Activated naive CD4-positive, alpha-beta T cell treated with anti-CD3 and anti-CD28 coated beads, Interleukin-2, amount 10 ng/mL, durations not matched to agents 7 days and 5 days (primary cell): ENCODE results near the gene TNFSF4.

ENCODE experiments used
- CTCF ChIA-PET: fragments of 350-600 bp; sonication (Branson Sonifier 250); formaldehyde crosslinking; loops from one replicate; lab custom pipeline; 2021; ENCODE audit warnings: antibody characterized with exemption; lab: Charles Lee
- DNase-seq: peaks from one replicate; pipeline ENCODE4 v3.0.0-alpha.2; 2020
- H3K27ac Mint-ChIP-seq: one replicate; pipeline ENCODE4 v1.8.0; 2021; ENCODE audit warnings: mild to moderate bottlenecking, moderate library complexity, mixed read lengths
- H3K27me3 Mint-ChIP-seq: one replicate; pipeline ENCODE4 v1.8.0; 2021; ENCODE audit warnings: mild to moderate bottlenecking, mixed read lengths
- H3K36me3 Mint-ChIP-seq: one replicate; pipeline ENCODE4 v1.8.0; 2021; ENCODE audit warnings: mixed read lengths
- H3K4me1 Mint-ChIP-seq: one replicate; pipeline ENCODE4 v1.8.0; 2021; ENCODE audit warnings: mixed read lengths
- H3K4me3 Mint-ChIP-seq: one replicate; pipeline ENCODE4 v1.8.0; 2021; ENCODE audit warnings: mild to moderate bottlenecking, moderate library complexity, mixed read lengths
- H3K9me3 Mint-ChIP-seq: one replicate; pipeline ENCODE4 v1.8.0; 2021; ENCODE audit warnings: mixed read lengths

TNFSF4 gene

DNA sequence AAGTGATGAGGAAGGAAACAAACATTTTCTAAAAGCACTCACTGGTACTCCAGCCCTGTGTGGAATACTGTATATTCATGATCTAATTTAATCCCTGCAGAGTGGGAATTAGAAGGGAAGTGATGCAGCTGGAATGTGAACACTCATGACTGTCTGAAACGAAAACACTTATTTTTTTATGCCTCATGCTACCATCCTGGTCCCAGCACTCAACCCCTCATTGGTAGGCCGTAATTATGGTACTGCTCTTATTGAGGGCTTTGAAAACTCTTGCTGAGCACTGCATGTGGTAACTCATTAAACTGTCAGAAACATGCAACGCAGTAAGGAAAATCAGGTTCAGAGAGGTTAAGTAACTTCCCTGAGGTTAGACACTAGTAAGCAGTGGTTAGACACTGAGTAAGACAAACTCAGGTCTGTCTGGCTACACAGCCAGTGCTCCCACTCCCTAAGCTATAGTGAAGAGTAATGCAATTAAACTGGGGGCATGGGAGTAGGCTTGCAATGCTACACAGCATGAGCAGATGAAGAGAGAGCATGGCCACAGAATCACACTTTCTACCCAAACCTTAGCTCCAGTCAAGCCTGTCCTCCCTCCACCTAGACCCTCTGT is 17.3 kb upstream of the TNFSF4 start:
- H3K4me3 Mint-ChIP-seq: no peak overlapping the region
- CTCF ChIA-PET: no interaction called here
- H3K4me1 Mint-ChIP-seq: peaks cover 9% of the 10 kb centered on the region
- peaks cover 6% of the 10 kb centered on the region for H3K9me3 Mint-ChIP-seq
- no peak for DNase-seq
- H3K27ac Mint-ChIP-seq: no peak overlapping the region
- H3K27me3 Mint-ChIP-seq: no peaks in the 10 kb centered on the region
- H3K36me3 Mint-ChIP-seq: no peaks in the 10 kb centered on the region

DNA sequence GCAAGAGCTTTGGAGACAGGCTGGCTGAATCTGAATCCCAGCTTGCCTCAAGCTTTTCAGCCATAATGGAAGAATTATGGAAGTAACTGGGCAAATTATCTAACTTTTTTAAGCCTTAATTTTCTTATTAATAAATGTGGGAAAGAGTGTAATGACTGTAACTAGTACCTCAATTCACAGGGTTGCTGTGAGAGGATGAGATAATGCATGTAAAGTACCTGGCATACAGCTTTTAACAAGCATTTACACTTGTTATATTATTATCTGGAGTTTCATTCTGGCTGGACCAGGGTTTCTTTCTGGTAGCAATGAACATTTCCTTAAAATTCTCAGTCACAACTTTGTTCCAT is 15.9 kb upstream of the TNFSF4 start:
- no peak overlapping the region for H3K27ac Mint-ChIP-seq
- H3K9me3 Mint-ChIP-seq: no peaks in the 10 kb centered on the region
- H3K4me3 Mint-ChIP-seq: no peak overlapping the region
- H3K4me1 Mint-ChIP-seq: peaks cover 9% of the 10 kb centered on the region
- DNase-seq: no peak
- CTCF ChIA-PET: no interaction called here
- H3K27me3 Mint-ChIP-seq: peaks cover 3% of the 10 kb centered on the region
- no peaks in the 10 kb centered on the region for H3K36me3 Mint-ChIP-seq

DNA sequence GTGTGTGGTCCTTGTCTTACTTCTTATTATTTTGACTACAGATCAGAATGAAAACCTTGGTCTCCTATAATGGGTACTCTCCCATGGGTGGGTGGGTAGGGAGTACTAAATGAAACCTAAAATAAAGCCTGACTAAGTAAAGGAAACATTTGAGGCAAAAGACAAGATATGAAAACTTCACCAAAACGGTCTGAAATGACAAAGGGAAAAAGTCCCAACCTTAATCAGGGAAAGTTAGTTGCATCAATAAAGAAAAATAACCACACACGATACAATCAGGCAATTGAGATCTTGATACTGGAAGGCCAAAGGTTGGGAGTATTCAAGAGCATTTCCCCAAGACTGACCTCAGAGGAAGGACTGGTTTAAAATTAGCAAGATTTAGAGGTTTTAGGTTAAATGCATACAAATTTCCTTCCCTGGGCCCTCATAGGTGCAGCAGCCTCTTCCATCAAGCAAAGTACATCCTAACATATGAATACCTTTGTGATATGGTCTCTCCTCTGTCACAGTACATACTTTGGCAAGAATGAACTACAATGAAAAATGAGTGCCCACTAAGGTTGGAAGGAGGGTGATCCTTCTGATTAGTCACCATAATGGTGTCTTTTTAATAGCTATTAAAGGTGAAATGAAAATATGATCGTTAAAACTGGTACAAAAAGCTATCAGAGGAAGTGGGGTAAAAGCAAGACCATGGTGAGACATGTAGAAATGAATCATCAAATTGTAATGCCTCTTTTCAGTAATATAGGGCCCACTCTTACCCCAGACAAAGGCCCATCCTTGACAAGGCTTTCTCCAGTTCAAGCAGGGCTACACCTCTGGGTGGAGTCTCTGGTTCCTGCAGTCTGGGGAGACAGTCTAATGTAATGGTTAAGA is 15.3 kb upstream of the TNFSF4 start:
- peaks cover 9% of the 10 kb centered on the region for H3K4me1 Mint-ChIP-seq
- H3K27ac Mint-ChIP-seq: no peak overlapping the region
- H3K36me3 Mint-ChIP-seq: no peaks in the 10 kb centered on the region
- no peak overlapping the region for H3K4me3 Mint-ChIP-seq
- DNase-seq: no peak
- H3K27me3 Mint-ChIP-seq: peaks cover 3% of the 10 kb centered on the region
- no peaks in the 10 kb centered on the region for H3K9me3 Mint-ChIP-seq
- CTCF ChIA-PET: no interaction called here

DNA sequence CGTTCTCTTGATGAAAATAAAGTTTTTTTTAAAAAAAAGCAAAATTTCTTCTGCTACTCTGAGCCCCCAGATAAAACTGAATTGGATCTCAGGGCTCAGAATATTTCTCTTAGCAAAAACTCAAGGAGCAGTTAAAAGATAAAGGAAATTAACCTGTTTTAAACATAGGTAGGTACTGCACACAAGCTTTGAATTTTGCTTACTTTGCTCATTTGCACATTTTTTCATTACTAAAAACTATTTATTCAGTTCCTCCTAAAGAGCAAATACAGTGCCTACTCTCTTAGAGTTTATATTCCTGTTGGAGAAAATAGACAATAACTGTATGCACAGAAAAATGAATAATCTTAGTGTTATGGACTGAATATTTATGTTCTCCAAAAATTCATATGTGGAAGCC is 13.0 kb upstream of the TNFSF4 start:
- H3K4me1 Mint-ChIP-seq: peaks cover 7% of the 10 kb centered on the region
- no peak overlapping the region for H3K27ac Mint-ChIP-seq
- H3K4me3 Mint-ChIP-seq: no peak overlapping the region
- no peak for DNase-seq
- H3K9me3 Mint-ChIP-seq: no peaks in the 10 kb centered on the region
- H3K36me3 Mint-ChIP-seq: no peaks in the 10 kb centered on the region
- CTCF ChIA-PET: interaction anchor here (0.9 kb wide), 1 partner anchor 18 kb away, joined by 3 read pairs; no protein-coding TSS in a partner anchor
- H3K27me3 Mint-ChIP-seq: peaks cover 3% of the 10 kb centered on the region

DNA sequence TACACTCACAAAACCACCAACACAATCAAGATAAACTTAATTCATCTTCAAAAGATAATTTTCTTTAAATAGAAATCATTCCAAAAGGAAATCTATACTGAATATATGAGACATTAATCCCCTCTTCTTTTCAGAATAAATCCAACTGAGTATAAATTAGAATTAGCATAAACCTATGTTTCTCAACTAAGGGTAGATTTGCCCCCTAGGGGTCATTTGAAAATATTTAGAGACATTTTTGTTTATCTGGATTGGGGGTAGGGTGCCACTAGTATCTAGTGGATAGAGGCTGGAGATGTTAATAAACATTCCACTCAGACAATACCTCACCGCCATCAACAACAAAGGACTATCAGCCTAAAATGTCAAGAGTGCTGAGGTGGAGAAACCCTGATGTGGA is 6.5 kb upstream of the TNFSF4 start:
- Mint-ChIP-seq H3K4me3 (no peak overlapping the region), H3K9me3 (no peaks in the 10 kb centered on the region), H3K27me3 (peaks cover 20% of the 10 kb centered on the region), H3K4me1 (peaks cover 5% of the 10 kb centered on the region), H3K27ac (no peak overlapping the region), H3K36me3 (peaks cover 1% of the 10 kb centered on the region)
- CTCF ChIA-PET: interaction anchor here (1.2 kb wide), 2 partner anchors 11 to 468 kb away, joined by 4 read pairs; no protein-coding TSS in a partner anchor
- DNase-seq: no peak

DNA sequence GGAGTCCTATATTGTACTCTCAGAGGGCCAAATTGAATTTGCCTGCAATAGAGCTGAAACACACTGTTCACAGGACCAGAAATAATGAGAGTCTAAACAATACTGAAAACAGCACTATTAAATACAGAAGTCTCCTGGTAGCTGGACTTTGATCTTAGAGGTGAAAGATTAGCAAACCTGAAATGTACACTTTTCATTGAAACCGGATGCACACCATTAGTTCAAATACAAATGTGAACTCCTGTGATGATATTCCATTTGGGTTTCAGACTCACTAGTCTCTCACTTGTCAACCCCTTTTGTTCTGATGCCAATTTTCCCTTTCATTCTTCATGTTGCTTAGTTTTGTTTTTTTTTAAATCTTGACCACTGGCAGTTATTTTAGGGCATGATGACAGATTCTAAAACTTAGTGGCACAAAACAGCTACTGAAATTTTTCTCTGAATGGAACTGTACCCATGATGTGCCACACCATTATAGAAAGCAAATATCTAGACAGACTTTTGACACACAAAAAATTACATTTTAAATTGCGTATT is 5.9 kb upstream of the TNFSF4 start:
- CTCF ChIA-PET: interaction anchor here (1.2 kb wide), 1 partner anchor 468 kb away, joined by 4 read pairs; no protein-coding TSS in a partner anchor
- no peak overlapping the region for H3K4me3 Mint-ChIP-seq
- H3K27me3 Mint-ChIP-seq: peaks cover 17% of the 10 kb centered on the region
- H3K4me1 Mint-ChIP-seq: peaks cover 5% of the 10 kb centered on the region
- DNase-seq: no peak
- H3K27ac Mint-ChIP-seq: no peak overlapping the region
- no peaks in the 10 kb centered on the region for H3K9me3 Mint-ChIP-seq
- peaks cover 1% of the 10 kb centered on the region for H3K36me3 Mint-ChIP-seq

DNA sequence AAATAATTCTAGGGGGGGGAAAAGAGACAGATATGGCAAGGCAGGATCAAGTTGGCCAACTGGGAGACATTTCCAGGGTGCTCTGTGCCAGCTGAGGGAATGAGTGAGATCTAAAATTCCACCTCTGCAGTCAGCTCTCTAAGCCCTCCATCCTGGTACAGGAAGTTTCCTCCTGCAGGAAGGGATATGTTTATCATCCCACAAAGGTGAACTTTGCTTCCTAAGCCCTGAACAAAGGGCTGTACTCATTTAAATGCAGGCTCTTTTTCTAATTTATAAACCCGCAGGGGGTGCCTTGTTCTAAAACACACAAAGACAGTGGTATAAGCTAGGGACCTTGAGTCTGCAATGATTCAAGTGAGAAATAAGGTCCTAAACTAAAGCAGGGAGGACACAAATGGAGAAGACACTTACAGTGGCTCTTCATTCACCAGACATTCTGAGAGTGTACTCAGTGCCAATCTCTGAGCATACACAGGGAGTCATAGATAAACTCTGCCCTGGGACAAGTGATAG is 3.6 kb upstream of the TNFSF4 start:
- H3K36me3 Mint-ChIP-seq: peaks cover 1% of the 10 kb centered on the region
- H3K4me3 Mint-ChIP-seq: no peak overlapping the region
- no peaks in the 10 kb centered on the region for H3K9me3 Mint-ChIP-seq
- H3K27ac Mint-ChIP-seq: no peak overlapping the region
- H3K4me1 Mint-ChIP-seq: peaks cover 23% of the 10 kb centered on the region
- H3K27me3 Mint-ChIP-seq: peaks cover 23% of the 10 kb centered on the region
- CTCF ChIA-PET: no interaction called here
- DNase-seq: no peak

DNA sequence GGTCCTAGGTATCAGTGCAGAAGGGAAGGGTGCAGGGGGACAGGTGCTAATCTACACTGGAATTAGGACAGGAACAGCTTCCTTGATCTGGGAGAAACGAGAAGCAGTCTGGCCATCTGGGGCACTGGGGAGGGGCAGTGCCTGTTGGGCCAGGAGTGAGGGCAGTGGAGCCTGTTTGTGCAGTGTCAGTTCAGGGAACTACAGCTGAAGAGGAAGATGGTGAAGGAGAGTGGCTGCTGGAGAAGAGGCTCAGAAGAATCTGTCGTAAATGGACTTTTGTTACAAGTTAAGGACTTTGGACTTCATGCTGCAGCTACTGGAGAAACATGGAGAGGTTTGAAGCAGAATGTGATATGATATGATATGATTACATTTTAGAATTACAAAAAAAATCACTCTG is 3.2 kb upstream of the TNFSF4 start:
- Mint-ChIP-seq H3K9me3 (no peaks in the 10 kb centered on the region), H3K27ac (no peak overlapping the region), H3K36me3 (peaks cover 3% of the 10 kb centered on the region), H3K4me1 (peaks cover 28% of the 10 kb centered on the region), H3K27me3 (peaks cover 23% of the 10 kb centered on the region), H3K4me3 (no peak overlapping the region)
- DNase-seq: no peak
- CTCF ChIA-PET: no interaction called here

DNA sequence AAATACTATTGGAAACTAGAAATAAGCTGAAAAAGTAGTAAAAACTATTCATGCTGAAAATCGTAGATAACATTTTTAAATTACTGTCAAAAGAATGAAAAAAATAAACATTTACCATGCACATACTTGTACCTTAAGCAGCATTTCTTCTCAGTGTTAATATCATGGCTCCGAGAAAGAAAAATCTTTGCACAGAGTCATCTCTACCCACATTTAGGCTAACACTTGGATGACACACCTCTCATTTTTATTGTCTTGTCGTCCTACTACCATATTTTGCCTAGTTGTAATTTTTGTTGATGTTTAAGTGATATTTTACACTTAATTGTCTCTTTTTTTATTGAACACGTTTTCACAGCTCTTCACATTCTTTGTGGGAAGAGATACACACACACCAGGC is 1.7 kb upstream of the TNFSF4 start:
- peaks cover 36% of the 10 kb centered on the region for H3K4me1 Mint-ChIP-seq
- H3K27ac Mint-ChIP-seq: no peak overlapping the region
- no peak for DNase-seq
- CTCF ChIA-PET: interaction anchor here (1.5 kb wide), 1 partner anchor 382 kb away, joined by 8 read pairs; no protein-coding TSS in a partner anchor
- no peaks in the 10 kb centered on the region for H3K9me3 Mint-ChIP-seq
- H3K36me3 Mint-ChIP-seq: peaks cover 6% of the 10 kb centered on the region
- no peak overlapping the region for H3K4me3 Mint-ChIP-seq
- peaks cover 23% of the 10 kb centered on the region for H3K27me3 Mint-ChIP-seq

DNA sequence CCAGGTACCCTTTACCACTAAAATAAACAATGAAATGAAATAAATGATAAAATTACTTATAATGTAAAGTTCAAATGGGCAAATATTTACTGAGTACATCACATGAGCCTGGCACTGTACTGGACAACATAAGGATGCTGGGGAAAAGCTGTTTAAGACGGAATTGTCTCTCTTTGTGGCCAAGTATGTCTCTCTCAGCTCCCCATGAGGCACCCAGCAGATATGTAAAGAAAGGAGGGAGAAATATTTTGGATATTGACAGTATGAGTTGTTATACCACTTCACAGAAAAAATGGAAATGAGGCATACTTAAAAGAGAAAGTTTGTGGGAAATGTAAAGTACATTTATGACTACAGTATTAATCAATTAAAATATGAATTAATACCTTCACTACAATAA is 1.0 kb upstream of the TNFSF4 start:
- CTCF ChIA-PET: interaction anchor here (1.5 to 10.9 kb wide), 2 partner anchors 381 to 465 kb away, joined by 8 to 177 read pairs; no protein-coding TSS in a partner anchor
- Mint-ChIP-seq H3K27me3 (peaks cover 23% of the 10 kb centered on the region), H3K27ac (no peak overlapping the region), H3K4me3 (no peak overlapping the region), H3K36me3 (peaks cover 6% of the 10 kb centered on the region), H3K4me1 (peaks cover 35% of the 10 kb centered on the region), H3K9me3 (no peaks in the 10 kb centered on the region)
- DNase-seq: no peak

DNA sequence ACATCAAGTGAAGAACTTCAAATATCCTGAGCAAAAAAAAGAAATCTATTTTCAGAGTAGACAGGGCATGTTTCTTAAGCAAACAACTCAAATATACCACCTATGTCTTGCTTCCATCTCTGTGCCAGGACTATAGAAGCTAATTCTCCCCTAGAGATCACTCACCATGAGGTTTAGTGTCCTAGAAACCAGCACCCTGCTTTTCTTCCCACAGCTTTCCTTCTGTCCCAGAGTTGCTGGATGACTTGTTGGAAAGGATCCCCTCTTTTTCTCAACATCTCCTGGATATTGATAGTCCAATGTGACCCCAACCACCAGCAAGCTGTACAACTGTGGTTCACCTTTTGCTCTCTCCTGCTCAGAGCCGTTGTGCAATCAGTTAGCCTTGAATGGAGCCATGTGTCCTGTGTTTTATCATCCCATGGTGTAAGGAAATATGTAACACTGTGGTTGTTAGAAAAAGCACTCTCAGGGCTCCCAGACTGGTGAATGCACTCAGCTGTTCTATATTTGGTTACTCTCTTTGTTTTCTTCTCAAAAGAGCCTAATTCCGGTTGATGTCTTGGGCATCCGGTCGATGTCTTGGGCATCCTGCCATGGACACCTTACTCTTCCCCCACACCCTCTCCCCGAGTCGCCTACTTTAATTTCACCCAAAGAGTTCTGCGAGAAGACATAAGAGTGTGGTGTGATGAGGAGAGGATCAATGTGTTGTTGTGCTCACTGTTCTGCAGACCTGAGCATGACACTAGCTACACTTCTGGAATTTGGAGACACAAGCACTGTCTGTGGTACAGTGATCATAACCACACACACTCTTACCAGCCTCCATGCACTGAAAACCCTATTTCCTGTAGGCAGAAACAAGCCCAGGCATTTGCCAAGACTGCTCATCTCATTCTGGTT is 1.7 kb downstream of the TNFSF4 start:
- Mint-ChIP-seq H3K36me3 (peaks cover 6% of the 10 kb centered on the region), H3K4me1 (peaks cover 39% of the 10 kb centered on the region), H3K4me3 (peak overlapping the region; percentile 70), H3K27ac (peak overlapping the region; percentile 91), H3K27me3 (peaks cover 15% of the 10 kb centered on the region), H3K9me3 (no peaks in the 10 kb centered on the region)
- peak; percentile 46 for DNase-seq
- CTCF ChIA-PET: interaction anchor here (0.6 to 10.9 kb wide), 5 partner anchors 35 to 462 kb away, joined by 3 to 177 read pairs (median 3); no protein-coding TSS in a partner anchor

DNA sequence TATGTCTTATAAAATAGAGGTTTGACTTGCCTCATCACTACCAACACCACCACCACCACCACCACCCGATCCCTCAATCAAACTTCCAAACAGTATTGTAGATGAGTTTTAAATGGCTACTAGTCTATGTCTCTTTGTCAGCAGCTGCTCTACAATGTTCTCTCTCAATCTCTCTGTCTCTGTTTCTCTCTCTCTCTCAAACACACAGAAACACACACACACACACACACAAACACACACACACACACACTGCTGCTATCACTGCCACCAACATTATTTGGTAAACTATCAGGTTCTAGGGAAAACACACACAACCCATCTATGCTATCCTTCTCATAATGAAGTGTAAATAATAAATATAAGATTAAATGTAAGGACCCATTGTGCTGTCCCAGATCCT is 2.4 kb downstream of the TNFSF4 start:
- Mint-ChIP-seq H3K27me3 (peaks cover 8% of the 10 kb centered on the region), H3K27ac (peak overlapping the region; percentile 62), H3K36me3 (peaks cover 4% of the 10 kb centered on the region), H3K9me3 (no peaks in the 10 kb centered on the region), H3K4me1 (peaks cover 39% of the 10 kb centered on the region), H3K4me3 (peak overlapping the region; percentile 55)
- DNase-seq: no peak
- CTCF ChIA-PET: interaction anchor here (0.6 to 10.9 kb wide), 3 partner anchors 35 to 461 kb away, joined by 3 to 177 read pairs (median 130); no protein-coding TSS in a partner anchor

DNA sequence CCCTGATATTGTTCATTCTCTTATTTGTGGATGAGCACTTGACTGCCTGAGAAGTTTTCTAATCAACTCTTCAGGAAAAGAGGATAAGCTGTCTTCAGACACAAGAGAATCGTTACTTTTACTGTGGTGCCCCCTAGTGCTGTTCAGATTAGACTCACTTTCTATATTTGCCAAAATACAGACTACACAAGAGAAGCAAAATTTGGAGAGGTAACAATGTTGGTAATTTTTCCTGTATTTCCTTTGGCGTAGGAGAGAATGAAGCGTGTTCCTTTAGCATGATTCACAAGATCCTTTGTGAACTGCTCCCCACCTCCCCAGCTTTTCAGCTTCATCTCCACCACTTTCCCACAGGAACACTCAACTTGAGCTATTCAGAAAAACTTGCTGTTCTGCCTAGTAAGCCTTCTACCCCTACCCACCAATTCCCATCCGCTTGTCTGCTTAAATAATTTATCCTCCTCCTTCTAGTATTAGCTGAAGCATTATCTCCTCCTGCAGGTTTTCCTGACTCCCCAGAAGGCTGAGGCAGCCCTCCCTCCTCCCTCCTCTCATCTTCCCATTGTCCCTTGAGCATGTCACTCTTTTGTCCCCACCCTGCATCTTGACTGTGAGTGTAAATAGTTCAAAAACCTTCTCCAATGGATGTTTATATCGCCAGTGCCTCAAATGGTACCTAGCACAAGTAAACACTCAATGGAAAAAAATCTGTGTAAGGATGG is 4.5 kb downstream of the TNFSF4 start:
- H3K36me3 Mint-ChIP-seq: peaks cover 4% of the 10 kb centered on the region
- CTCF ChIA-PET: interaction anchor here (0.6 to 10.9 kb wide), 17 partner anchors 9 to 1015 kb away, joined by 3 to 177 read pairs (median 4); no protein-coding TSS in a partner anchor
- peaks cover 6% of the 10 kb centered on the region for H3K27me3 Mint-ChIP-seq
- peaks cover 38% of the 10 kb centered on the region for H3K4me1 Mint-ChIP-seq
- no peak overlapping the region for H3K4me3 Mint-ChIP-seq
- no peaks in the 10 kb centered on the region for H3K9me3 Mint-ChIP-seq
- peak; percentile 24 for DNase-seq
- H3K27ac Mint-ChIP-seq: no peak overlapping the region
